ENCODE data around the gene PXDN. TPM values are rescaled to one million over a fixed set of nuclear protein-coding genes. Genes with fewer than 3 reads are reported as not detected.

PXDN gene
- total RNA-seq, 1 donor from 2014 or later: 576 TPM

GRCh38 chr2:1778566-1778965 is 34.3 kb upstream of the PXDN start:
- Mint-ChIP-seq H3K9me3 (ENCODE audit: low read depth) (no peaks in the 10 kb centered on the region), H3K36me3 (ENCODE audit: low read depth) (no peaks in the 10 kb centered on the region), H3K4me1 (ENCODE audit: low read depth) (peaks cover 3% of the 10 kb centered on the region), H3K27ac (ENCODE audit: unreplicated experiment) (no peak overlapping the region), H3K4me3 (ENCODE audit: unreplicated experiment) (no peak overlapping the region), H3K27me3 (ENCODE audit: low read depth) (peaks cover 42% of the 10 kb centered on the region)
- DNase-seq (ENCODE audit: low spot score): no peak
- TF ChIP-seq CTCF (IDR thresholded peaks at IDR 0.05): no peak

- Mint-ChIP-seq H3K36me3 (ENCODE audit: low read depth) (no peaks in the 10 kb centered on the region), H3K4me3 (ENCODE audit: unreplicated experiment) (no peak overlapping the region), H3K4me1 (ENCODE audit: low read depth) (peaks cover 11% of the 10 kb centered on the region), H3K27me3 (ENCODE audit: low read depth) (peaks cover 40% of the 10 kb centered on the region), H3K27ac (ENCODE audit: unreplicated experiment) (no peak overlapping the region), H3K9me3 (ENCODE audit: low read depth) (no peaks in the 10 kb centered on the region)
- DNase-seq (ENCODE audit: low spot score): no peak
- no peak for TF ChIP-seq CTCF (IDR thresholded peaks at IDR 0.05)
Measured at GRCh38 chr2:1777781-1778180, 33.5 kb upstream of the PXDN start.

GRCh38 chr2:1777156-1777555 is 32.8 kb upstream of the PXDN start:
- TF ChIP-seq CTCF (IDR thresholded peaks at IDR 0.05): no peak
- H3K4me3 Mint-ChIP-seq (ENCODE audit: unreplicated experiment): no peak overlapping the region
- H3K27me3 Mint-ChIP-seq (ENCODE audit: low read depth): peaks cover 38% of the 10 kb centered on the region
- H3K9me3 Mint-ChIP-seq (ENCODE audit: low read depth): no peaks in the 10 kb centered on the region
- H3K4me1 Mint-ChIP-seq (ENCODE audit: low read depth): peaks cover 17% of the 10 kb centered on the region
- H3K36me3 Mint-ChIP-seq (ENCODE audit: low read depth): no peaks in the 10 kb centered on the region
- no peak overlapping the region for H3K27ac Mint-ChIP-seq (ENCODE audit: unreplicated experiment)
- no peak for DNase-seq (ENCODE audit: low spot score)

- H3K27ac Mint-ChIP-seq (ENCODE audit: unreplicated experiment): no peak overlapping the region
- no peaks in the 10 kb centered on the region for H3K36me3 Mint-ChIP-seq (ENCODE audit: low read depth)
- no peak overlapping the region for H3K4me3 Mint-ChIP-seq (ENCODE audit: unreplicated experiment)
- peaks cover 26% of the 10 kb centered on the region for H3K27me3 Mint-ChIP-seq (ENCODE audit: low read depth)
- no peaks in the 10 kb centered on the region for H3K9me3 Mint-ChIP-seq (ENCODE audit: low read depth)
- no peak for TF ChIP-seq CTCF (IDR thresholded peaks at IDR 0.05)
- DNase-seq (ENCODE audit: low spot score): no peak
- peaks cover 28% of the 10 kb centered on the region for H3K4me1 Mint-ChIP-seq (ENCODE audit: low read depth)
Measured at GRCh38 chr2:1775511-1776035, 31.3 kb upstream of the PXDN start.

- Mint-ChIP-seq H3K27ac (ENCODE audit: unreplicated experiment) (no peak overlapping the region), H3K36me3 (ENCODE audit: low read depth) (no peaks in the 10 kb centered on the region), H3K4me3 (ENCODE audit: unreplicated experiment) (no peak overlapping the region), H3K4me1 (ENCODE audit: low read depth) (peaks cover 28% of the 10 kb centered on the region), H3K27me3 (ENCODE audit: low read depth) (peaks cover 23% of the 10 kb centered on the region), H3K9me3 (ENCODE audit: low read depth) (no peaks in the 10 kb centered on the region)
- TF ChIP-seq CTCF (IDR thresholded peaks at IDR 0.05): no peak
- no peak for DNase-seq (ENCODE audit: low spot score)
Measured at GRCh38 chr2:1774929-1775328, 30.6 kb upstream of the PXDN start.

All from chondrocyte (in vitro differentiated cells).